NCI-H446 (cell line): ENCODE data around the gene ERLIN1.

Experiments
- DNase-seq, 2 experiments: peaks; one replicate each; lab custom pipeline; 2025; lab: John Stamatoyannopoulos, UW

Gene ERLIN1

DNA sequence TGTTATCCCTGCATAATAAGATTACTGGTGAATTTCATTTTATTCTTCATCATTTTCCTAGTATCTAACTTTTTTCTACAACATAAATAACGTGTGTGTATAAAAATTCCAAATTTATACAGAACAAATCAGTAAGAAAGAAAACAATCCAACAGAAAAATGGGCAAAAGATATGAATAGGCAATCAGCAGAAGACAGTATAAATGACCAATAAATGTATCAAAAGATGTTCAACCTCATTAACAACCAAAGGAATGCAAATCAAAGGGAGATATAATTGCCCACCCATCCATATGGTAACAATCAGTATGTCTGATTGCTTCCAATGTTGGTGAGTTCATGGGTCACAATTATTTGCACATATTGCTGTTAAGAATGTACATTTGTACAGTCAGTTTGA, 13.5 kb downstream of the ERLIN1 start:
- DNase-seq: no peak

DNA sequence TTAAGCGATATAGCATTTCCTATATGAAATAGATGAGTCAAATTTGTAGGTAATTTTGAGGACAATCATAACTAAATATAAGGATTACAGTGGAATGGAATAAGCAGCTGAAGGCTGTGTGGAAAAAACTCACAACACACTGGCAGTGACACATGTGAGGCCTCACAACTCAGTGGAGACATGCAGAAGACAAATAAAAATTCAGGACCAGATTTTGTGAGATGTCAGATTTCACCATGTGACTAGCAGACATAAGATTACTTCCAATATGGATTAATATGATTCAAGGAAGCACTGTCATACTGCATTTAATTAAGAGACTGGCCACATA, 17.6 kb downstream of the ERLIN1 start:
- no peak for DNase-seq

DNA sequence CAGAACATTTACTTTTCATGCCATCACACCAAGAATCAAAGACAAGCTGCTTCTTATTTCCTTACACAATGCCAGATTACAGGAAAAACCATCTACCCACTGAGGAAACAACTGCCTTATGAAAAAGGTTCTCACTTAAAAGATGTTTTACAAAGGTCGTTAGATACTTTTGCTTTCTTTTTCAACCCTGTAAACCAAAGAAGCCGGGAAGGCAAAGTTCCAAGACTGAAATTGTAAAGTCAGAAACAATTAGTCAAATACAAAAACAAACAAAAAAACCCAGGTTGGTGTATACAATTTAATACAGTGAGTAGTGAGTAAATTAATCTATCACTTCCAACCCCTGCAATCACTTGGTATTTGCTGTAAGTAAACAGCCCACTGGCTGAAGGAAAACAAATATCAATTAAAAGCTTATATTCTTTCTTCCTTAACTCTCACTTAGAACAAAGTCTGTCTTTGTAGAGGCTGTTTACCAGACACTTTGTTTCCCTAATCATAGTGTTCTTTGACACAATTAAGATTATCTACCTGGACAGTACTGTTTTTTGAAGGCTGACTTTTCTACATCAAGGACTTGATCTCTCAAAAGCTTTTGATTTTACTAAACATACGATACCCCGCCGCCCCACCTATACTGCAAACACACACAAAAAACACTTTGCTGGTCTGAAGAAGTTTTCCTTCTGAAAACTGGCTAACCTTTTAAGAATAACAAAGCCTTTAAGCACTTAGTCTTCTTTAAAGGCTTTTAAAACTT, 18.1 kb downstream of the ERLIN1 start:
- no peak for DNase-seq

GRCh38 chr10:100163704-100164621, 21.9 kb downstream of the ERLIN1 start:
- no peak for DNase-seq

DNA sequence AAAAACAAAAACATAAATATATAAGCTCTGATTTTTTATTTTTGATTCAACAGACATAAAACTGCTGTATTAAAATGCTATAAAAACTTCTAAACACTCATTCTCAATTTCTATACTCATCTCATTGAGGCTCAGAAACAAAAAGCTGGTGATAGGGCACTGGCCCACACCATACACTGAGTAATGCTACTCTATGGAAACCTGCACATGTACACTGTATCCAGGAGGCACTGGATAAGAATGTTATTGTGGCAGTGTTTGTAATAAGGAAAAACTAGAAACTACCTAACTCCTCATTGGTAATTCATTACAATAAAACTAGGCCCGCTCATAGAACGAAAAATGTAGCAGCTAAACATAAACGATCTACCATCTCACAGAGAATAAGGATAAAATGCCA, 23.1 kb downstream of the ERLIN1 start:
- DNase-seq: no peak

DNA sequence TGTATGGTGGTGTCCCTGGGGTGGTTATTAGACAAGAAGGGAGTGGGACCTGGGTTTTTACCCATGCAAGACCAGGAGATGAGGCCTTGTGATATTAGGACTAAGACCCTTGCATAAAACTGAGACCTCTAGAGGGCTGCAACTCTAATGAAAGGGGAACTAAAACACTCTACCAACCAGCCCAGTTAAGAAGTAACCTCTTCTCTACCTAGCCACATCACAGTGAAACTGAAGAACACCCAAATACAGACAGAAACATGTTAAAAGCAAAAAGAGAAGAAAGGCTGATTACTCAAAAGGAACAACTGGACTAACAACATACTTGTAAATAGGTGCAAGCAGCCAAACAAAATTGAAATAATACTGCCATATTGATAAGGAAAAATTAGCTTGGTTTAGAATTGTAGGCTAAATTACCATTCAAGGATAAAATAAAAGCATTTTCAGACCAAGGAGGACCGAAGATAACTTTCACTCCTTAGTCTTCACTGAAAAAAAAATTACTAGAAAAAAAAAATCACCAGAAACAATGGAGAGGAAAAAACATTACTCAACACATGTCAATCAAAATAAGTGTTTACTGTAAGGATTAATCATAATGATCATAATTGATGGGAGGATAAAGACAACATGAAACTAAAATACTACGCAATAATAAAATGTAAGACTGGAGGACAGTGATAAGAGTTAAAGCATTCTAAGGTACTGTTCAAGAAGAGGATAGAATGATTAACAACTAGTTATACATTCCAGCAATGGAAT, 27.6 kb downstream of the ERLIN1 start:
- DNase-seq: no peak

GRCh38 chr10:100157156-100157555, 28.7 kb downstream of the ERLIN1 start:
- DNase-seq: no peak

DNA sequence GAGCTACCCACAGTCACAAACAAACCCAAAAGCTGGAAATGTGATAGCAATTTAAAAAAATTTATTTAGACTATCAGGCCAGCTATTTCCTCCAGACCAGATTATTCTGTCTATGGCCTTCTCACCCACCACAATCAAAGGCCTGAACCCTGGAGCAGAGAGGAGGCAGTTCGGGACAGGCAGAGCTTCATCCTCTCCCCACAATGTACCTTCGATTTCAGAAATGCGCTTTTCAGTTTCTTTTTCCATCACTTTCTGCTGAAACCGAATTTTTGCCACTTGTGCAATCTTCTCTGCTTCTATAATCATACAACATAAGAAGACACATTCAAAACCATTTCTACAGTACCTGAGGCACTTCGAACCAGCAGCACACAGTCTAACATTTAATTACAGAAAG, 29.9 kb downstream of the ERLIN1 start:
- no peak for DNase-seq

DNA sequence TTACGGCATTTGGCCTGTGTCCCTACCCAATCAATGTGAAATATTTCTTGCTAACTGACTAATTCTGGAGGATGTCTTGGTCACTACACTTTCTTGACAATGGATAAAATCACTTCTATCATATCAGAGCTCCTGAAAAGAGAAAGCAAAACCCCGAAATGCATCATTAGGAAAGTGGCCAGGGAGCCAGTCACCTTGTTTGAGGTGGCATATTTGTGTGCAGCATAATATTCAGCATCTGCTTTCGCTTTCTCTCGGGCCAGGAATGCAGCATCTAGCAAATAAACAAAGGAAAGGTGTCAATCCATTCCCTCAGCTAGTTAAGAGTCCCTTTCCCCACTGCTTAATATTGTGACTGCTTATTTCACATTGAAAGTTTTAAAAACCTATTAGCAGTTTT, 31.2 kb downstream of the ERLIN1 start:
- DNase-seq: no peak

GRCh38 chr10:100153239-100153825, 32.5 kb downstream of the ERLIN1 start:
- no peak for DNase-seq

- no peak for DNase-seq
These were observed 34.0 kb downstream of the ERLIN1 start for GRCh38 chr10:100151723-100152300.

DNA sequence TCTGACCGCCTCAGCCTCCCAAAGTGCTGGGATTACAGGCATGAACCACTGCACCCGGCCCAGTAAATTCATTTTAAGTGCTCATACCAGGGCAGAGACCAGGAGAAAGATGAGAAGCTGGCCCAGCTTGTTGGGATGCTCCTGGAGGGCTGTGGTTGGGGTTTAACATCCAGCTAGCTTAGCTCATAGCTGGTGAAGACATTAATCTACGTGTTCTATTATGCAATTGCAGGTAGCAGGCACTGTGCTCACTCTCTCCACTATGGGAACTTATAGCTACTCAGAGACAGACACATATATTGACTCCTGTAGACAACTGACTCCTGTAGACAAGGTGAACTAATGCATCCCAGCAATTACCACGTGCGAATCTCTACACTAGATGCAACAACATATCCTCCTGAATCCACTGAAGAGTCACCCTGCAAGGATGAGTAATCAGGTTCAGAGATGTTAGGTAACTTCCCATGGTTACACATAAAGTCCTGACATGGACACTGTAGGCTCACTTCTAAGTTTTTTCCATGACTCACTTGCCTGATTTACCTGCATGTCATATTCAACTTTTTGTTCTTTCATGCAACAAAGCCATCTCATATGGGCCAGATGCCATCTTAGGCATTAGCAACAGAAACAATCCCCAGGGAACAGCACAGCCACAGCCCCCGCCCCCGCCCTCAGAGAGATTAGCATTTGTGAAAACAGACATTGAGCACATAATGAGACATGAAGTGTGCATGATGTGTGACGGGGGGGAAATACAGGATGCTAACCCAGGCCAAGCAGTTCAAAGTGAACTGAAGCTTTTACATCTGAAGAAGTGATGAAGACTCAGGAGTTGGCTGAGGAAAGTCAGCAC, 37.2 kb downstream of the ERLIN1 start:
- DNase-seq: no peak

DNA sequence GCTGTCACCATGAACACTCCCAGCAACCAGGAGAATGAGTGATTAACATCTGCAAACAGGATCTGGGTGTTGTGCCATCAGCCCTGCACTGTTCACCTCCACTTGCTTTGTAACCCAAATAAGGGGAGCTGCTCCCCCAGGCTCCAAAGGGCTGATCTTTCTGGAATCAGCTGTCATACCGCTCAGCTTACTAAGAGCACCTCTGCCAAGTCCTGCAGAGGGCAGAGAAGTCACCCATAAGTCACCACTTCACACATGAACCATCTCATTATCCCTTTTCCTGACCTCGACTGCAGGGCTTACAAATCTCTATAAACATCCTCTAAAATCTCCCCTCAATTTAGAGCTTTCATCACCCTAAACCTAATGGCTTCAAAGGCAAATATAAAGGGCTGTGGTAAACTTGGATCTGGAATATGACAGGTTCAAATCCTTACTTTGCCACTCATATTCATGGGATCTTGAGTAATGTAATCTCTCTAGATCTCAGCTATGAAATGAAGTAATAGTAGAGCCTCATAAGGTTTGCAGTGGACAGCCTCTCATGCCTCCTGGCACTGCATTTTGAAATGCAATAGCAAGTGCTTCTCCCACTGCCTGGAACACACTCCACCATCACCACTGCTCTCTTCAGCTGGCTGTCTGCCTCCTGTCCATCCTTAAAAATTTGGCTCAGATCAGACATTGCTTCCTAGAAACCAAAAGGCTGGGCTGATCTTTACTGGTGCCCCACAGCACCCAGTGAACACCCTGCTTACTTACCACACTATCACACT, 38.8 kb downstream of the ERLIN1 start:
- DNase-seq: peak in 1 of 2 experiments; percentile 2

DNA sequence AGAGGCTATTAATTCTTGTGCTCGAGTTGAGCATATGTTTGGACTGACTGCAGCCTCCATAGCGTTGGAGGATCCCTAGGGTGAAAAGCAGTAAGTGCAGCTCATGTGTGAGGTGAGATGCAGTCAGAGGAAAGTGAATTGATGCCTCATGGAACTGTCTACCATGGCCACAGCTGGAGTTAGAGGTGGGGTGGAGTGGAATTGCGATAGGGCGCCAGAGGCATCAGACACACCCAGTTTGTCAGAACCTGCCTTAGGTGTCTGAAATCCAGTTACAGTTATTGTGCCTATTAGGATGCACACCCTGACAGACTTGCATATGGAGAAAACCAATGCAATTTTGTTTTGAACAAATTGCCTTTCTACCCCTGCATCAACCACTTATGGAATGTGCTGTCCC, 39.4 kb downstream of the ERLIN1 start:
- DNase-seq: no peak

- no peak for DNase-seq
These were observed 42.1 kb downstream of the ERLIN1 start for GRCh38 chr10:100143756-100144155.

DNA sequence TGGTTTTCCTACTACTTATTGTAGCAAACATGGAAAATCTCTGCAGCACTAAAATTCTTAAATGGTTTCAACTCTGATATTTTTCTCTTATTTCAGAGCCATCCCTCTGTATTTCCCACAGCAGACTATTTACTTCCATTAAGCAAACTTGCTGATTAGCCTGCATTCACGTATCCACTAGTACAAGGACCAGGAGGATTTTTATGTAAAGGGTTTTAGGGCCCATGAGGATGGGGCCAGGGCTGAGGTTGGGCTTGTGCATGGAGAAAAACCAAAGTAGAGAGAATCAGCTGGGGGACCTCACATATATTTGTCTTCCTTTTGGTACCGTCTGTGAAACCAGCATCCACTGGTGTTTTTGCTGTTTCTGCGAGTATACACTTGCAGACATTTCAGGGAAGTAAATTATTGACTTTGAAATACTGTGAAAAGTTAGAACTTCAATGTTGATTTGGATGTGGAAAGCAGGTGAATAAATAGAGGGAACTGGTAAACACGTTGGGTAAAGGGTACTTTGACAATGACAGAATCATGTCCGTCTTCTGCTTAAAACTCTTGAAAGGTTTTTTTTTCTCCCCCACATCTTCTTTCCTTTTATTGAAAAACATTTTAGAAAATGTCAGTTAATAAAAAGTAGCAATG, 44.3 kb downstream of the ERLIN1 start:
- no peak for DNase-seq

GRCh38 chr10:100140070-100140469, 45.8 kb downstream of the ERLIN1 start:
- peak in 1 of 2 experiments; percentile 1 for DNase-seq

GRCh38 chr10:100138921-100139496, 46.8 kb downstream of the ERLIN1 start:
- DNase-seq: no peak

GRCh38 chr10:100135486-100135885, 50.3 kb downstream of the ERLIN1 start:
- no peak for DNase-seq
